ENCODE results near the gene RNASEH1.

DNA sequence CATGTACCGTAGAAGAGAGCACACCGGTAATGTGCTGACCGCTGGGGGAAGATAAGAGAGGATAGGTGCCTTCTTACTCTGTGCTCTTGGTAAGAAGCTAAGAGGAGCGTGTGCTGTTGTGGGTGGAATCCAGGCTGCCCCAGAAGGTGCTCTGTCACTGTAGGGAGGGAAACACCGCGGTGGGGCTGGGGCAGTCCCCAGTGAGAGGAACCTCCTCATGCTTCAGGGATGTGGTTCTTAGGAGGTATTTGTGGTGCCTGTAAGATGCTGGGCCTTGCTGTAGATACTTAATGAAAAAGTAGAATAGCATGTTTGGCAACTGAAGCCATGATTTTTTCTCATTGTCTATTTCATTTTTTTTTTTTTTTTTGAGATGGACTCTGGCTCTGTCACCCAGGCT, 37.9 kb upstream of the RNASEH1 start:
- TF ChIP-seq, protein P1, sequence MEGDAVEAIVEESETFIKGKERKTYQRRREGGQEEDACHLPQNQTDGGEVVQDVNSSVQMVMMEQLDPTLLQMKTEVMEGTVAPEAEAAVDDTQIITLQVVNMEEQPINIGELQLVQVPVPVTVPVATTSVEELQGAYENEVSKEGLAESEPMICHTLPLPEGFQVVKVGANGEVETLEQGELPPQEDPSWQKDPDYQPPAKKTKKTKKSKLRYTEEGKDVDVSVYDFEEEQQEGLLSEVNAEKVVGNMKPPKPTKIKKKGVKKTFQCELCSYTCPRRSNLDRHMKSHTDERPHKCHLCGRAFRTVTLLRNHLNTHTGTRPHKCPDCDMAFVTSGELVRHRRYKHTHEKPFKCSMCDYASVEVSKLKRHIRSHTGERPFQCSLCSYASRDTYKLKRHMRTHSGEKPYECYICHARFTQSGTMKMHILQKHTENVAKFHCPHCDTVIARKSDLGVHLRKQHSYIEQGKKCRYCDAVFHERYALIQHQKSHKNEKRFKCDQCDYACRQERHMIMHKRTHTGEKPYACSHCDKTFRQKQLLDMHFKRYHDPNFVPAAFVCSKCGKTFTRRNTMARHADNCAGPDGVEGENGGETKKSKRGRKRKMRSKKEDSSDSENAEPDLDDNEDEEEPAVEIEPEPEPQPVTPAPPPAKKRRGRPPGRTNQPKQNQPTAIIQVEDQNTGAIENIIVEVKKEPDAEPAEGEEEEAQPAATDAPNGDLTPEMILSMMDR (IDR thresholded peaks at IDR 0.05 in 2 of 3, conservative IDR thresholded peaks at IDR 0.05 in 1 of 3; ENCODE audit: borderline replicate concordance in 1 of 3, insufficient read depth in 1 of 3, low read depth in 2 of 3, low read length in 2 of 3) = no peak
- TF ChIP-seq CBX3 (IDR thresholded peaks at IDR 0.05; ENCODE audit: low read depth) (no peak), YY1 (IDR thresholded peaks at IDR 0.05; ENCODE audit: extremely low read depth, insufficient replicate concordance, low read depth, low read length) (no peak), REST (IDR thresholded peaks at IDR 0.05; ENCODE audit: low read depth) (no peak), EZH2 (IDR thresholded peaks at IDR 0.05) (no peak), ATF3 (IDR thresholded peaks at IDR 0.05) (no peak), POLR2AphosphoS5 (IDR thresholded peaks at IDR 0.05; ENCODE audit: low read depth, low read length) (no peak), SP1 (IDR thresholded peaks at IDR 0.05; ENCODE audit: low read depth) (no peak), JUND (IDR thresholded peaks at IDR 0.05) (no peak), EZH2phosphoT487 (IDR thresholded peaks at IDR 0.05; ENCODE audit: borderline replicate concordance) (no peak), POLR2A (IDR thresholded peaks at IDR 0.05; ENCODE audit: borderline replicate concordance, extremely low read depth, insufficient read depth, insufficient read length) (no peak)
